ENCODE data around the gene ZBTB20.

The ZBTB20 gene

DNA sequence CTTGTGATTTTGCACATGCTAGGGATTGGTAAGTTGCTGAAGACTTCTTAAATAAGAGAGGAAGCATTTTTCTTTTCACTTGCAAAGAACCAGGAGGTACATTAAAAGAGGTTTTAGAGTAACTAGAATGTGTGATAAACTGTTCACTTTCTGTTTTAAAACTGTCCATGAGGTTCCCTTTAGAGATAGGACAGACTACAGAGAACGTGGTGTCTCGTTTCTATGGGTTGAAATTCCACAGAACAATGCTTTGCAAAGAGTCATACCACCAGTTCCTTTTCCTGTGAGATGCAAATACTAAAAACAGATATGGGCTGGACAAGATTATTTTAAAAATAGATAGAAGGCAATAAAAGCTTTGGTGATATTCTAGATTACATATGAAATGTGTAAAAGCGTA, 480.5 kb downstream of the ZBTB20 start:
- Histone ChIP-seq H3K79me2 (ENCODE audit: insufficient read depth, low read length) (no peaks in the 10 kb centered on the region), H3K27me3 (ENCODE audit: insufficient read depth, low read length, poor library complexity) (no peaks in the 10 kb centered on the region)

DNA sequence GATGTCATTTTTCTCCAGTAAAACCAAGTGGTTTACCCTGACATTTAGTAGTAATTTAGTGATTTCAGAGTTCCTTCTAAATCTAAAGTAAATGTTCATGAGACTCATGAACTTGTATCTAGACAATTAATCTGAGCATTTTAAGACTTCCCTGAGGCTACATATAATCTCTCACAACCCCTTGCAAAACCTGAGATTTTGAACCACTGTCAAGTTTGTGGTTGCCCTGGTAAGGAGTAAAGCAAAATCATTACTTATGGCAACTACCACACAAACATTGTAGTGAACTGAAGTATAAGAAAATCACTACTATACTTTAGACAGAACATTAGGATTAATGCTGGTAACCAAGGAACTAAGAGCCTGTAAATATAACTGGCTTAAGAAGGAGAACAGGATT, 483.1 kb downstream of the ZBTB20 start:
- H3K9ac ChIP-seq (ENCODE audit: low read depth, low read length): no peak overlapping the region
- H3K4me2 ChIP-seq (ENCODE audit: insufficient read depth, low read length): no peak overlapping the region
- no peak for ATAC-seq (ENCODE audit: insufficient read depth, low read depth)
- no peaks in the 10 kb centered on the region for H3K9me3 ChIP-seq (ENCODE audit: insufficient read depth, low read length, severe bottlenecking)
- TF ChIP-seq CTCF (IDR thresholded peaks at IDR 0.05; ENCODE audit: borderline replicate concordance, extremely low read depth, low read length, poor library complexity, severe bottlenecking) (no peak), EZH2 (IDR thresholded peaks at IDR 0.05; ENCODE audit: borderline replicate concordance, low read depth, low read length, severe bottlenecking) (no peak)
- no peak overlapping the region for H3K27ac ChIP-seq (ENCODE audit: low read length)
- no peak overlapping the region for H2AFZ ChIP-seq (ENCODE audit: low read depth, low read length)
- H3K27me3 ChIP-seq (ENCODE audit: insufficient read depth, low read length, poor library complexity): no peaks in the 10 kb centered on the region
- no peaks in the 10 kb centered on the region for H3K79me2 ChIP-seq (ENCODE audit: insufficient read depth, low read length)
- no peaks in the 10 kb centered on the region for H4K20me1 ChIP-seq (ENCODE audit: insufficient read depth, low read length)
- no peak for DNase-seq
- H3K4me3 ChIP-seq (ENCODE audit: low read depth in 1 of 2, low read length in 2 of 2): no peak overlapping the region
- no peaks in the 10 kb centered on the region for H3K36me3 ChIP-seq (ENCODE audit: insufficient read depth, low read length)
- no peaks in the 10 kb centered on the region for H3K4me1 ChIP-seq (ENCODE audit: insufficient read depth, low read length)

More for the DNA sequence above, 480.5 kb downstream of the ZBTB20 start:
- TF ChIP-seq EZH2 (IDR thresholded peaks at IDR 0.05; ENCODE audit: borderline replicate concordance, low read depth, low read length, severe bottlenecking): no peak
- no peak for TF ChIP-seq CTCF (IDR thresholded peaks at IDR 0.05; ENCODE audit: borderline replicate concordance, extremely low read depth, low read length, poor library complexity, severe bottlenecking)
- no peak overlapping the region for H3K4me2 ChIP-seq (ENCODE audit: insufficient read depth, low read length)
- H2AFZ ChIP-seq (ENCODE audit: low read depth, low read length): no peak overlapping the region
- no peak overlapping the region for H3K9ac ChIP-seq (ENCODE audit: low read depth, low read length)
- DNase-seq (no peak), ATAC-seq (ENCODE audit: insufficient read depth, low read depth) (no peak)
- no peaks in the 10 kb centered on the region for H3K9me3 ChIP-seq (ENCODE audit: insufficient read depth, low read length, severe bottlenecking)
- no peak overlapping the region for H3K27ac ChIP-seq (ENCODE audit: low read length)
- H3K4me3 ChIP-seq (ENCODE audit: low read depth in 1 of 2, low read length in 2 of 2): no peak overlapping the region
- no peaks in the 10 kb centered on the region for H4K20me1 ChIP-seq (ENCODE audit: insufficient read depth, low read length)
- no peaks in the 10 kb centered on the region; the same call in 1 of the 2 replicates for H3K4me1 ChIP-seq (ENCODE audit: insufficient read depth, low read length)
- H3K36me3 ChIP-seq (ENCODE audit: insufficient read depth, low read length): no peaks in the 10 kb centered on the region

GRCh38 chr3:114660808-114661207, 486.3 kb downstream of the ZBTB20 start:
- ATAC-seq (ENCODE audit: insufficient read depth, low read depth): no peak
- no peaks in the 10 kb centered on the region for H3K79me2 ChIP-seq (ENCODE audit: insufficient read depth, low read length)
- DNase-seq: no peak
- H3K27ac ChIP-seq (ENCODE audit: low read length): no peak overlapping the region
- no peak overlapping the region for H2AFZ ChIP-seq (ENCODE audit: low read depth, low read length)
- TF ChIP-seq CTCF (IDR thresholded peaks at IDR 0.05; ENCODE audit: borderline replicate concordance, extremely low read depth, low read length, poor library complexity, severe bottlenecking): no peak
- TF ChIP-seq EZH2 (IDR thresholded peaks at IDR 0.05; ENCODE audit: borderline replicate concordance, low read depth, low read length, severe bottlenecking): no peak
- H3K9me3 ChIP-seq (ENCODE audit: insufficient read depth, low read length, severe bottlenecking): no peaks in the 10 kb centered on the region
- H3K4me1 ChIP-seq (ENCODE audit: insufficient read depth, low read length): no peaks in the 10 kb centered on the region
- no peaks in the 10 kb centered on the region for H3K27me3 ChIP-seq (ENCODE audit: insufficient read depth, low read length, poor library complexity)
- no peak overlapping the region for H3K9ac ChIP-seq (ENCODE audit: low read depth, low read length)
- no peaks in the 10 kb centered on the region for H3K36me3 ChIP-seq (ENCODE audit: insufficient read depth, low read length)
- H3K4me2 ChIP-seq (ENCODE audit: insufficient read depth, low read length): no peak overlapping the region
- no peaks in the 10 kb centered on the region for H4K20me1 ChIP-seq (ENCODE audit: insufficient read depth, low read length)
- H3K4me3 ChIP-seq (ENCODE audit: low read depth in 1 of 2, low read length in 2 of 2): no peak overlapping the region

GRCh38 chr3:114660124-114660523, 487.0 kb downstream of the ZBTB20 start:
- DNase-seq (no peak), ATAC-seq (ENCODE audit: insufficient read depth, low read depth) (no peak)
- TF ChIP-seq EZH2 (IDR thresholded peaks at IDR 0.05; ENCODE audit: borderline replicate concordance, low read depth, low read length, severe bottlenecking) (no peak), CTCF (IDR thresholded peaks at IDR 0.05; ENCODE audit: borderline replicate concordance, extremely low read depth, low read length, poor library complexity, severe bottlenecking) (no peak)
- no peak overlapping the region for H2AFZ ChIP-seq (ENCODE audit: low read depth, low read length)
- no peak overlapping the region for H3K4me2 ChIP-seq (ENCODE audit: insufficient read depth, low read length)
- no peaks in the 10 kb centered on the region for H3K27me3 ChIP-seq (ENCODE audit: insufficient read depth, low read length, poor library complexity)
- H3K9ac ChIP-seq (ENCODE audit: low read depth, low read length): no peak overlapping the region
- no peak overlapping the region for H3K27ac ChIP-seq (ENCODE audit: low read length)
- H4K20me1 ChIP-seq (ENCODE audit: insufficient read depth, low read length): no peaks in the 10 kb centered on the region
- no peaks in the 10 kb centered on the region for H3K79me2 ChIP-seq (ENCODE audit: insufficient read depth, low read length)
- no peaks in the 10 kb centered on the region for H3K4me1 ChIP-seq (ENCODE audit: insufficient read depth, low read length)
- no peaks in the 10 kb centered on the region for H3K36me3 ChIP-seq (ENCODE audit: insufficient read depth, low read length)
- no peaks in the 10 kb centered on the region for H3K9me3 ChIP-seq (ENCODE audit: insufficient read depth, low read length, severe bottlenecking)
- no peak overlapping the region for H3K4me3 ChIP-seq (ENCODE audit: low read depth in 1 of 2, low read length in 2 of 2)

All from DND-41 (cell line).